ENCODE measurements around the gene DYNC1H1. TPM values are rescaled to one million over a fixed set of nuclear protein-coding genes. Genes with fewer than 3 reads are reported as not detected.

DYNC1H1 gene
- total RNA-seq, 1 donor: 455 TPM

GRCh38 chr14:101939646-101940170 lies 24.7 kb upstream of the DYNC1H1 start:
- no peak for DNase-seq (ENCODE audit: low read depth in 2 of 3, low spot score in 2 of 3)

DNA sequence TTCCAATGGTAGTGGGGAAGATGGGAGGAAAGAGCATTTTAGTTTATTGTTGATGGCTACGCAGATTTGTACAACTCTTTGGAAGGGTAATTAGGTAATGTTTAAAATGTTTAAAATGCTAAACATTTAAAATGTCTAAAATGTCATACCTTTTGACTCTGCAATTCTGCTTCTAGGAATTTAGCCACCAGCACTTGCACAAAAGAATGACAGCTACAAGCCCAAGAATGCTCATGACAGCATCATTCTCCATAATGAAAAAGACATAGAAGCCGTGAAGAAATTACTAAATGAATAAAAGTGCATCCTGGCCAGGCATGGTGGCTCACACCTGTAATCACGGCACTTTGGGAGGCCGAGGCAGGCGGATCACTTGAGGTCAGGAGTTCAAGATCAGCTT lies 19.9 kb upstream of the DYNC1H1 start:
- no peak for DNase-seq (ENCODE audit: low read depth in 2 of 3, low spot score in 2 of 3)

DNA sequence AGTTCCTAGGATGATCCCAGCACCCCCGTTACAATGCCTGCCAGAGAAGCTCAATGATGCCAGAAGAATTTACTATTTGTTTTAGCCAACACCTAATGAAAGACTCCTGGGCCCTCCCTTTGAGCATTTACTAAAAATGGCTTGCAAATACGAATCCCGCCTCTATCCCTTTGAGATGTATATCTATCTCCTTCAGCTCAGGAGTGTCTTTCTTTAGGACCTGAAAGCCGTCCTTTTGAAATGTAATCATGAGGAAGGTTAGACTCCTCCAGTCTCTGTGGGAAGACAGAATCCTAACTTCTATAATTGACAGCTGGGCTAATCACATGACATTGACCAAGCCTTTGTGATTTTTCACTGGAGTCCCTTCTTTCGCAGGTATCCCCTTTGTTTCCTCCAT lies 19.2 kb upstream of the DYNC1H1 start:
- DNase-seq (ENCODE audit: low read depth in 2 of 3, low spot score in 2 of 3): no peak

GRCh38 chr14:101947577-101947903 lies 16.8 kb upstream of the DYNC1H1 start:
- no peak for DNase-seq (ENCODE audit: low read depth in 2 of 3, low spot score in 2 of 3)

GRCh38 chr14:101947904-101948665 lies 16.3 kb upstream of the DYNC1H1 start:
- peak; percentile 100 for DNase-seq (ENCODE audit: low read depth in 2 of 3, low spot score in 2 of 3)

DNA sequence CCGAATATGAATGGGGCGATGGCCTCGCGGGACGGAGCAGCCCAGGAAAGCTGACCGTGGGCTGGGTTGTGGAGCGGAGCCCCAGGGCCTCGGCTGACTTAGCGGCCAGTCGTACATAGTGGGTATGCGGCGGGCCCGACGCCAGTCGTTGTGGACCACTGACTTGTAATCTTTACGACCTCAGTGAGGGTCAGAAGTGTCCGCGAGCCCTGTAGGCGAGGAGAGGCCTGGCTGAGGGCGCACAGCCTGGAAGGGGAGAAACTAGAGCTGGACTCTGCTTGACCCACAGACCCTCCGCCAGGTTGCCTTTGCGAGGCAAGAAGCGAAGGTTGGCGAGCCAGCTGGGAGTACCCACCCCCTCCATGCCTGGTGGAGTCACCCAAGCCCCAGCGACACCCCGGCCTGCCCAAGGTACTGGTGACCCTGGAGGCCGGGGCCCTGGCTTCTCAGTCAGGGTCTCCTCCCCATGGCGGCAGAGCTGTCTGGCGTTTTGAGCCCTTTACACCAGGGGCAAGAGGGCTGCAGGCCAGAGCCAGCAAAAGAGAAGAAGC lies 15.6 kb upstream of the DYNC1H1 start:
- peak in 1 of 3 donors; percentile 18 for DNase-seq (ENCODE audit: low read depth in 2 of 3, low spot score in 2 of 3)

GRCh38 chr14:101950100-101950499 lies 14.3 kb upstream of the DYNC1H1 start:
- no peak for DNase-seq (ENCODE audit: low read depth in 2 of 3, low spot score in 2 of 3)

DNA sequence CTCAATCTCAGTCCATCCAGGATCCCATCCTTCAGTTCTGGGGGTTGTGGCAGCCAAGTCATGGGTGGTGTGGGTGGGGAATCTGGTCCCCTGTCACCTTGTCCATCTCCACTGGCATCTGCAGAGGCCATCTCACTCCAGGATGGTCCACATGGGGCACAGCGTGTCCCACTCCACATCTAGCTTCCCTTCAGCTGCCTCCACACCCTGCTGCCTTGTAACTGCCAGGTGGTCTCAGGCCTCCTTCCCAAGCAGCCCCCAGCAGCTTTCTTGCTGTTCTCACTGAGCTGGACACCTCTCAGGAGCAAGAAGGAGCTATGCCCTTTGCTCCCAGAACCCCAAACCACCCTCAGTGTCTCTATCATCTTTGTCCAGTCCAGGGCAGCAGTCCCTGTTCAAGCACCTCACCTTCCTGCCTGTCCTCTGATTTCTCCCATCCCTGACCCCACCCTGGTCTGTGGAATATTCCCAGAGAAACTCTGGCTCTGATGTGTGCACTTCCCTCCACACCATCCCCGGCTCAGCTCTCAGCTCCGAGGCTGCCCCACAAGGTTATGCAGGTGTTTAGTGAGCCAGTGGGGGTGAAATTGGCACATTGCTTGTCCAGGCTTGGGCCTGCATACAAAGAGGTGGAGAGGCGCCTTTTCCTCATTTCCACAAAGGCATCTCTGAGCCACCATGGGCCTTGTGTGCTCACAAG lies 13.7 kb upstream of the DYNC1H1 start:
- DNase-seq (ENCODE audit: low read depth in 2 of 3, low spot score in 2 of 3): no peak

- DNase-seq (ENCODE audit: low read depth in 2 of 3, low spot score in 2 of 3): no peak
These were observed 11.2 kb upstream of the DYNC1H1 start for GRCh38 chr14:101953151-101953550.

- no peak for DNase-seq (ENCODE audit: low read depth in 2 of 3, low spot score in 2 of 3)
These were observed 9.9 kb upstream of the DYNC1H1 start for GRCh38 chr14:101954501-101954900.

- DNase-seq (ENCODE audit: low read depth in 2 of 3, low spot score in 2 of 3): no peak
These were observed 8.6 kb upstream of the DYNC1H1 start for GRCh38 chr14:101955695-101956161.

GRCh38 chr14:101956179-101956885 lies 8.0 kb upstream of the DYNC1H1 start:
- no peak for DNase-seq (ENCODE audit: low read depth in 2 of 3, low spot score in 2 of 3)

- DNase-seq (ENCODE audit: low read depth in 2 of 3, low spot score in 2 of 3): peak in 1 of 3 donors; percentile 64
These were observed 6.8 kb upstream of the DYNC1H1 start for GRCh38 chr14:101957406-101958234.

DNA sequence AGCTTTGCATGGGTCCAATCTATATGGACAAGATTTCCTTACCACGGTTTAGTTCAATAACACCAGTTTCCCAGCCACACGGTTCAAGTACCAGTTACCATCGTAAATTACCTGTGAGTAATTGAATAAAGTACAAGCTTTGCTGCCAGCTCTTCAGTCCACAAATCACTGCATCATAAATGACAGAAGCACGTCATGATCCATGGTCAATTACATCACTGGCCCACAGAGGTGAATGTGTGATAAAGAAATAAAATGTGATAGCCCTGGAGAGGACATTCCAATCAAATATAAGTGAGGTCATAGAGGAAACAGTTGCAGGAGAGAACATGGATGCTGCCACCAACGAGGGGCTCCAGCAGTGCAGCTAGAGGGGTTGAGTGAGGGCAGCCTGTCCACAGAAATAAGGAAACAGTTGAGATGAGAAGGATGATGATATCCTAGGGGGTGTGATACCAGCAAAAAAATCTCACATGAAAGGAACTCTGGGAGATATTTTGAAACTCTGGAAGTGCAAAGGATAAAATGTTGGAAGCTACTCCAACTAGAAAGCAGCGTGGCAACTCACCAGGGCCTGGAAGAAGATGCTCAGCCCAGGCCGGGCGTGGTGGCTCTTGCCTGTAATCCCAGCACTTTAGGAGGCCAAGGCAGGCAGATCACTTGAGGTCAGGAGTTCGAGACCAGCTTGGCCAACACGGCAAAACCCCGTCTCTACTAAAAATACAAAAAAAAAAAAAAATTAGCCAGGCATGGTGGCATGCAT lies 5.8 kb upstream of the DYNC1H1 start:
- DNase-seq (ENCODE audit: low read depth in 2 of 3, low spot score in 2 of 3): no peak

DNA sequence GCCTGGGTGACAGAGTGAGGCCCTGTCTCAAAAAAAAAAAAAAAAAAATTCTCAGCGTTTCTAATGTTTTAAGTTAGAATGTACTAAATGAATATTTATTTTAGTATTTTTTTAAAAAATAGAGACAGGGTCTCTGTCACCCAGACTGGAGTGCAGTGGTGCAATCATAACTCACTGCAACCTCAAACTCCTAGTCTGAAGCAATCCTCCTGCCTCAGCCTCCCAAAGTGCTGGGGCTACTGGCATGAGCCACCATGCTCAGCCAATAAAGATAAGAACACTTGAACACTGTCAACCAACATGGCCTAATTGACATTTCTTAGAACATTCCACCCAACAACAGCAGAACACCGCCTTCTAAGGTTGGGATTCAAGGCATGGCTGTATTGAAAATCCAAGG lies 5.1 kb upstream of the DYNC1H1 start:
- DNase-seq (ENCODE audit: low read depth in 2 of 3, low spot score in 2 of 3): no peak

- peak in 1 of 3 donors; percentile 65 for DNase-seq (ENCODE audit: low read depth in 2 of 3, low spot score in 2 of 3)
These were observed 4.1 kb upstream of the DYNC1H1 start for GRCh38 chr14:101960225-101960624.

DNA sequence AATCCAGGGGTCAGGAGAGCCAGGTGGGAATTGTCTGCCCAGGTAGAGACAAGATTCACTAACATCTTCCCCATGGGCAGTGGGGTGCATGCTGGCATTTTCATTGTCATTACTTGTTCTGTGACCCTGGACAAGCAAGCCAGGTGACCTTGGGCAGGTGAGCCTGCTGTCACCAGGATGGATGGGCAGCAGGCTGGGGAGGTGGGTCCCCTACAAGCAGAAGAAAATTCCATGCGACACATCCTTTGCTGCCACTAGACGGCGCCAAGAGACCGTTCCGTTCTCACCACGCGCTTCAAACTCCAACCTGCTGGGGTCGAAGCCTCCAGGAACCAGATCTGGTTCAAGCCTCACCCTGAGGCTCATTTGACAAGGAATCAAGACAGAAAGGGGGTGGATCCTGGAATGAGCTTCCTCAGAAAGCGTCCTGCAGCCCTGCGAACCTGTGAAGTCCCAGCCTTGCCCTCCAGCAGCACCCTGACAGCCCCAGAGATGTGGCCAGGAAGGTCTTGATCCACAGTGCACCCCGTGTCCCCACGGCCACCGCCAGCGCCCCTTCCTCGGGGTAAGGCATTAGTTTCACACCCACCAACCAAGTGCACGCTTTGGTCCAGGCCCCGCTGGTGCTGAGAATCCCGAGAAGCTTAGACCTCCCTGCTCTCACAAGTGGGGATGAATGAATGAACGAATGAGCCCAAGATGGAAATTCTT lies 3.2 kb upstream of the DYNC1H1 start:
- peak; percentile 58 to 83 (median 78) for DNase-seq (ENCODE audit: low read depth in 2 of 3, low spot score in 2 of 3)

- no peak for DNase-seq (ENCODE audit: low read depth in 2 of 3, low spot score in 2 of 3)
These were observed 2.4 kb upstream of the DYNC1H1 start for GRCh38 chr14:101961746-101962502.

All from hematopoietic multipotent progenitor cell (in vitro differentiated cells).